HG03060 (cell line): Measurements from ENCODE around the gene RDH13.

Experiments
- ATAC-seq: cut with Tn5 transposase; IDR thresholded peaks from one replicate; pipeline ENCODE4 v1.9.1; 2021; ENCODE audit warnings: low read depth, moderate number of reproducible peaks; ENCODE audit not compliant: unreplicated experiment

The RDH13 gene

DNA sequence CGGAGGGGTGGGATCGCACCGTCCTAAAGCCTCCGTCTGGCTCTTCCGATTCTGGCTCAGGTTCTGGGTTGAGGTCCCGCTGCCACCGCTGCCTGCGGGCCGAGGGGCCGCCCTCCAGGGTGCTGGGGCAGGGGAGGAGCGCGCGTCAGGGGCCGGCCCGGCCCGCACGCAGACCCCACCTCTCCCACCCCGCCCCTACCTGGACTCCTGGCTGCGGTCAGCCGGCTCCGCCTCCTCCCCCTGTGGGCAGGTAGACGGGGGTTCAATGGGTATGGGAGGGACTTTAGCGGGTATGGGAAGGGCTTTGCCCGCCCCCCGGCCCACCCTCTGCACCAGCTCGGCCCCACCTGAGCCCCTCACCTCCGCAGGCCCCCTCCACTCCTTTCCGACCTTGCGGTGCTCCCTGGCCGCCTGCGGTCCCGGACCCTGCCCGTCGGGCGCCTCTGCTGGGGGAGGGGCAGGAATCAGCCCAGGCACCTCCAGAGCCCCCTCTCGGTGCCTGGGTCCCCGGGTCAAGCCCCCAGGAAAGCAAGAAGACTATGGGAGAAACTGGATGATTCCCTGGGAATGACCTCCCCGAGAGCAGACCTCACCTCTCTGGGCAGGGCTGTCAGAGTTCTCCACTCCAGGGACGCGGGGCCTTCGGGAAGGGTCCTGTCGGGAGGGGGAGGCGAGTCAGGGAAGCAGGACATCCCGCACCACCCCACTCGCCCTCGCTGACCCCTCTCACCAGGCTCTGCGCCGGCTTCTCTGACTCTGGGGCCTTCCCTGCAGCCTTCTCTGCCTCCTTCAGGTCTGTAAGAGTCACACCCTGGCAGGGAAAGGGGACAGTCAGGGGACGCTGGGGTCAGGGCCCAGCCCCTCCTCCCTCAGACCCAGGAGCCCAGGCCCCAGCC lies 29.7 kb upstream of the RDH13 start:
- ATAC-seq: no peak

GRCh38 chr19:55091955-55092354 lies 29.0 kb upstream of the RDH13 start:
- no peak for ATAC-seq

DNA sequence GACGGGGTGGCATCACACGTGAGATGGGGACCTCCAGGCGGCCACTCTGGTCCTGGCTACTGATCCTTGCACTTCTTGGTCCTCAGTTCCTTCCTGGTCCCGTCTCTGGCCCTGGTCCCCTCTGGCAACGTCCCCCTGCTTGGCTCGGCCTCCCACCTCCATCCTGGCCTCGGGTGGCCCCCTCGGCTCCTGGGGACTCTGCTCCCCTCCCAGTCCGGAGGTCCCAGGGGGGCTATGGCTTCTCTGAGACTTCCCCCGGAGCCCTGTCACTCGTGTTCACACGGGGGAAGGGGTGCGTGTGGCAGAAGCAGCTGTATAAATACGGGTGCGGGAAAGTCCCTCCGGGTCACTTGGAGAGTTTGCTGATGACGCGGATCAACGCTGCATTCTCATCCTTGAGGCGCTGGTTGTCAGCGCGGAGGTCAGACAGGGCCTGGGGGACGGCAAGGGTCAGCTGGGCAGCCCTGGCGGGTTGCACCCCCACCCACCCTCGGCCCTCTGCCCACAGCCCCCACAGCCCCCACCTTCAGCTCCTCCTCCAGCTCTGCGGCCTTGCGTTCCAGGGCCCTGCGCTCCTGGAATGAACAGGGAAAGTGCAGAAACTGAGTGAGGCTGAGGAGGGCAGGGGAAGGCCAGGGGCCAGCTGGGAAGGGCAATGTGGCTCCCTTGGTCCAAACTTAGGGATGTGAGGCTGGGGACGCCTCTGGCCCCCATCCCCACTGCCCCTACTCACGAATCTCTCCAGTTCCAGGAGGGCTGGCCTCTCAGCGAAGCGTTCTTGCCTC lies 28.4 kb upstream of the RDH13 start:
- ATAC-seq: no peak

DNA sequence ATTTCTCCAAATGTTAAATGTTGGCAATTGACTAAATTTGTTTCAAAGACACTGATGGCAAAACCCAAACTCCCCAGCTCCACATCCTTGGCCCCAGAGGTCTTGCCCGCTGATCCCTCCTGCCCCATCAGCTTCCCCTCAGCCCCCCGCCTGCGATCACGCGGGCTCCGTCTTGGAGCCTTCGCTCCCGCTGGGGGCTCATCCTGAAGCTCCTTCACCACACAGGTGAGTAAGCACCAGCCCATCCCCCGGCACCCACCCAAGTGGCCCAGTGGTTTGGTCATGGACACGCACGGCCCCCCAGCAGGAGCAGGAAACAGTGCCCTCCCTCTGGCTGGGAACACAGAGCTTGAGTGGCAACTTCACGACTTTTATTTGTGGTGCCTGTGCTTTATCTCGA lies 27.6 kb upstream of the RDH13 start:
- no peak for ATAC-seq

DNA sequence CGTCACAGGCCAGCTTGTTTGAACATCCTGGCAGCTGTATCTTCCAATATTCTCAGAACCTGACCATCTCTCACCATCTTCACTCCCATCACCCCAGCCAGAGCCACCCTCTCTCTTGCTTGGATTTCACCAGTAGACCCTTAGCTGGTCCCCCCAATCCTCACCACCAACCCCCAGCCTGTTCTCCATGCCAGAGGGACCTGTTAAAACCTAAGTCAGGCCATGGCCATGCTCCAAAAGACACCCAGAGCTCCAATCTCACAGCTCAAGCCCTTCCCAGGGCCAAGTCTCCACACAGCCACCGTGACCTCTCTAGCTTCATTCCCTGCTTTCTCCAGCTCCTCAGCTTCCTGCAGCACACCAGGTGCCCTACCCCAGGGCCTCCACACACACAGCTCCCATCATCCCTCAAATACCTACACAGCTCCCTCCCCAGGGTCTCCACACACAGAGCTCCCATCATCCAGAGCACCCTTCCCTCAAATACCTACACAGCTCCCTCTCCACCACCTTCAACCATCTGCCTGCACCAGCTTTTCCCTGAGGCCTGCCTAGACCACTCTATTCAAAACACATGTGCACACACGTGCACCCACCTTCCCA lies 26.5 kb upstream of the RDH13 start:
- ATAC-seq: no peak

DNA sequence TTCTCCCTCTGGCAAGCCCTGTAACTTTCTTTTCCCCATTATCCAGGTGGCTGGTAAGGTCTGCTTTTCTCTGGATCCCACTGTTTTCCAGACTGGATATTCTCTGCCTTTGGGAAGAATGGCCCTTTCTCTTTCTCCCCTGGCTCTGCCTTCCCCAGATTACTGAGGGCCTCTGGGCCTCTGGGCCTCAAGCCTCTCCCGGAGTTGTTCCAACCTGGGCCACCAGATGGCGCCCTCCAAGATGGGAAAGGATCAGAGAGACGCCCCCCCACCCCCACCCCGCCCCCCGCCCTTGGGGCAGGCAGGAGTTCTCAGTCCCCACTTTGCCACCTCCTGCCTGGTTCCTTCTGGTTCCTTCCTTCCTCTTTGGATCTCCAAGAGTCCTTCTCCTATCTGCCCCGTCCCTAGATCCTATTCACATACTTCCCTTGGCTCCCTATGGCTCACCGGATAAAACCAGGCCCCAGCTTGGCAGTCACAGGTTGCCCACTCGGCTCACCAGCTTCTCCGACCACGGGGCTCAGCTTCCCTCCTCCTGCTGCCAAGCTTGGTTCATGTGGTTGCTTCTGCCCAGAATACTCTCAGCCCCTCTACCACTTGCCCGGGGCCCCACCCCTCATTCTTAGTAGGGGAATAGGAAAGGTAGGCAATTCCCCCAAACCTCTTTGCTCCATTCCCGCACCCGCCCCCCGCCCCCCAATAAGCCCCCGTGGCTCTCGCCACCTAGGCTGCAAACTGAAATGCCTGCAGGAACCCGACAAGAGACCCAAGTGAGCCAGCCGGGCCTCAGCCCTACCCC lies 25.8 kb upstream of the RDH13 start:
- ATAC-seq: no peak

GRCh38 chr19:55088021-55088451 lies 25.1 kb upstream of the RDH13 start:
- ATAC-seq: no peak

GRCh38 chr19:55087542-55087901 lies 24.6 kb upstream of the RDH13 start:
- no peak for ATAC-seq

GRCh38 chr19:55086730-55087541 lies 24.0 kb upstream of the RDH13 start:
- ATAC-seq: no peak

- no peak for ATAC-seq
These were observed 23.2 kb upstream of the RDH13 start for GRCh38 chr19:55085923-55086715.

DNA sequence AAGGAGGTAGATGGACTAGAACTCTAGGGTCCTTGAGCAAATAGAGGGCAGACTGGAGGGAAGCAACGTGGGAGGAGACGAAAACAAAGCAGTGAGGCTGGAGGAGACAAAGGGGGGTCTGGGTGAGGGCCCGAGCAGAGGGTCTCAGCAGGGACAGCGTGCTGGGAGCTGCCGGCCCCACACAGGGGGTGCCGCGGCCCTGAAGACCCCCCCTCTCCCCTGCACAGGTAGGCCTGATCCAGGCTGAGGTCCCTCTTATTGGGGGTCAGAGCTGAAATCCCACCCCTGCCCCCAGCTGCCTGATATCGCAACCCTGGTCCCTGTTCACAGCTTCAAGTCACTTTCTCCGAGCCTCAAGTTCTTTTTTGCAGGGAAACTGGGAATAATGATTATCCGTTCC lies 21.5 kb upstream of the RDH13 start:
- ATAC-seq: no peak

GRCh38 chr19:55083004-55083850 lies 20.3 kb upstream of the RDH13 start:
- ATAC-seq: no peak

DNA sequence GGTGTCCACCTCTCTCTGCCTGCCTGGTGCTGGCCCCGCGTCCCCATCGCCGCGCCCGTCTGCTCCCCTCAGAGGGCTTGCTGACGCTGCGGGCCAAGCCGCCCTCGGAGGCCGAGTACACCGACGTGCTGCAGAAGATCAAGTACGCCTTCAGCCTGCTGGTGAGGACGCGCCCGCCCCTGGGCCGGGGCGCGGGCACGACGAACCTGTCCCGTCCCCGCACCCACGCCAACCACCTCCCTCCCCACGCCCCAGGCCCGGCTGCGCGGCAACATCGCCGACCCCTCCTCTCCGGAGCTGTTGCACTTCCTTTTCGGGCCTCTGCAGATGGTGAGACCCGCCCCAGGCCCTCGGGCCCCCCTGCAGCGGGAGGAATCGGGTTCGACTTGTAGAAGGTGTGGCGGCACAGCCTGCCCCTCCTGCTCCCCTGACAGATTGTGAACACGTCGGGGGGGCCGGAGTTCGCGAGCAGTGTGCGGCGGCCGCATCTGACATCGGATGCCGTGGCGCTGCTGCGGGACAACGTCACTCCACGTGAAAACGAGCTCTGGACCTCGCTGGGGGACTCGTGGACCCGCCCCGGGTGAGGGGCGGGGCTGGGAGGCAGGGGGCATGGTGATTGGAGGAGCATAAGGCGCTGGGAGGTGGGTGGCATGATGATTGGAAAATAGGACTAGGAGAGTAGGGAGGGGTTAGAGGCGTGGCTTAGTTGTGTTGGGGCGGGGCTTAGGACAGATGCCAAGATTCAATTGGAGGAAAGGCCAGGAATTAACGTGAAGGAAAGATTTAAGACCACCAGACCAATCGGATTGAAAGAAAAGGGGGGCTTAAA lies 19.3 kb upstream of the RDH13 start:
- no peak for ATAC-seq

- ATAC-seq: no peak
These were observed 18.7 kb upstream of the RDH13 start for GRCh38 chr19:55081770-55082019.

GRCh38 chr19:55080968-55081769 lies 18.2 kb upstream of the RDH13 start:
- ATAC-seq: no peak

GRCh38 chr19:55080121-55080967 lies 17.4 kb upstream of the RDH13 start:
- ATAC-seq: no peak
